NCI-H2107 treated with DMSO at 0.1 percent for 48 hours (cell line): ENCODE results near the gene AREL1.

ENCODE experiments used
- DNase-seq: peaks from one replicate; lab custom pipeline; 2025; ENCODE audit not compliant: unreplicated experiment; lab: John Stamatoyannopoulos, UW

The AREL1 gene

GRCh38 chr14:74702293-74702692, 10.6 kb downstream of the AREL1 start:
- DNase-seq: no peak

- no peak for DNase-seq
Measured at GRCh38 chr14:74698465-74698864, 14.4 kb downstream of the AREL1 start.

GRCh38 chr14:74697976-74698375, 14.9 kb downstream of the AREL1 start:
- no peak for DNase-seq

GRCh38 chr14:74697543-74697942, 15.3 kb downstream of the AREL1 start:
- no peak for DNase-seq

- DNase-seq: no peak
Measured at GRCh38 chr14:74697011-74697410, 15.9 kb downstream of the AREL1 start.

GRCh38 chr14:74695406-74695805, 17.5 kb downstream of the AREL1 start:
- DNase-seq: no peak

GRCh38 chr14:74693191-74693590, 19.7 kb downstream of the AREL1 start:
- DNase-seq: no peak

GRCh38 chr14:74691456-74691855, 21.4 kb downstream of the AREL1 start:
- DNase-seq: no peak

GRCh38 chr14:74685921-74686678, 26.8 kb downstream of the AREL1 start:
- DNase-seq: no peak

GRCh38 chr14:74685056-74685455, 27.8 kb downstream of the AREL1 start:
- no peak for DNase-seq

- DNase-seq: no peak
Measured at GRCh38 chr14:74684434-74684833, 28.4 kb downstream of the AREL1 start.

- DNase-seq: no peak
Measured at GRCh38 chr14:74683406-74683805, 29.5 kb downstream of the AREL1 start.

GRCh38 chr14:74682169-74682952, 30.5 kb downstream of the AREL1 start:
- DNase-seq: no peak

GRCh38 chr14:74675219-74675618, 37.7 kb downstream of the AREL1 start:
- DNase-seq: no peak

GRCh38 chr14:74673768-74674167, 39.1 kb downstream of the AREL1 start:
- no peak for DNase-seq

GRCh38 chr14:74671789-74672188, 41.1 kb downstream of the AREL1 start:
- DNase-seq: no peak

- no peak for DNase-seq
Measured at GRCh38 chr14:74670726-74671411, 42.0 kb downstream of the AREL1 start.

- no peak for DNase-seq
Measured at GRCh38 chr14:74669846-74670245, 43.0 kb downstream of the AREL1 start.

GRCh38 chr14:74669256-74669655, 43.6 kb downstream of the AREL1 start:
- DNase-seq: no peak

- DNase-seq: no peak
Measured at GRCh38 chr14:74667758-74668157, 45.1 kb downstream of the AREL1 start.

GRCh38 chr14:74664717-74665116, 48.2 kb downstream of the AREL1 start:
- DNase-seq: no peak

GRCh38 chr14:74663884-74664283, 49.0 kb downstream of the AREL1 start:
- DNase-seq: no peak
